ENCODE data around the gene LRRC59.
A peak's percentile ranks its signal among the peaks of the same experiment; 100 is the strongest.
"Not testable (repeated sequence)": the region's sequence is repeated elsewhere in the genome, so short reads cannot be mapped to it uniquely, and the experiment has no call there.

The LRRC59 gene

DNA sequence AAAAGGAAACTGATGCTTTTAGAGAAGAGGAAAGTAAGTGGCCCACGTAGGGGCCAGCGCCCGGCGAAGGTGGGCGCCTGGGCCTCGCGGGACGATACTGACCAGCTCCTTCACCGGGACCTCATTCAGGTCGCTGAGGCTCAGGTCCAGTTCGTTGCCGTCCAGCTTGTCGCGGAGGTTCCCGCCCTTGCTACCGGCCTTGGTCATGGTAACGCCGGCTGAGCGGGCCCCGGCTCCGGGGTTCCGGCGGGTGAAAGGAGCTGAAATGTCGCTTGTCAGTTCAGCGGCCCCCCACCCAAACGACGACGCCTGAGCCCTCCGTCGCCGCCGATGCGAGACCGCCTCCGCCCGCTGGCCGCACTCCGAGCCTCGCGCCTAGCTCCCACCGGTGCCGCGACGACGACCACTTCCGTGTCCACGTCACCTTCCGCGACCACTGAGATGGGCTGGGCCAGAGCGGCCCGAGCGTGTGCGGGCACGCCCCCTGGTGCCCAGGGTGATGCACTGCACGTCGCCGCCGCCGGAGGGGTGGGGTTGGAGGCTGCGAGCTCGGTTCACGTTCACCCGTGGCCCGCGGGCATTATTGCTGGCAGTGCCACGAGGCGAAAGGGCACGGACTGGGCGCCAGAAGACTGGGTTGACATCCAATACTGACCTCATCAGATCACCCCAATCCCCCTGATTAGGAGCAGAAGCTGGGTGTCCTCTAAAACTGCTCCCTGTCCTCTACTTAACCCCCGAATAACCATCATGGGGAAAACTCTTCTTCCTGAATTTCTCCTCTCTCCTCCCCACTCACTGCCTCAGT is at the start of gene LRRC59:
Gene LRRC59 (minus strand): TSS at position 413 of the 808 bp plus-strand sequence. CDS start 206 bp downstream, at position 207.
- DNase-seq (ENCODE audit: low read depth) = peak; percentile 90

DNA sequence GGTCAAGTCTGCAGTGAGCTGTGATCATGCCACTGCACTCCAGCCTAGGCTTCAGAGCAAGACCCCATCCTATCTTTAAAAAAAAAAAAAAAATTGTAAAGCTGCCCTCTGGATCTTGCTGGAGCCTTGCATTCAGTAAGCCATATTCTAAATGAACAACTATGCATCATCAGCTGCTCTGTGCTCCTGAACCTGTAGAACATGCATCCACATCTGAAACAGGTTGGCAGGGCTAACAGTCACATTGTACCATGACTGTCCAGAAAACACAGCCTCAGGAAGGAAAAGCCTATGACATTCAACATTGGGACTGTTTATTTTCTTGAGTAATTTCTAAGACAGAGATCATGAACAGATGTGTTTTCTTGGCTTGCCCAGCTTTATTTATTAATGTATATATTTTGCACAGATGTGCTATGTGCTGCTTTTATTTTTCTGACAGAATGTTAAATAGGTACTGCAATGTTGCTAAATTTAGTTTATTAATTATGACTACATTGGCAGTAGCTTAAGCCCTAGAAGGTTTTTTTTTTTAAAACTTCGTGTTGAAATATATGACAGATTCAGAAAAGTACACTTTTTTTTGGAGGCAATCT is 48.5 kb upstream of the LRRC59 start:
- no peak for DNase-seq (ENCODE audit: low read depth)

DNA sequence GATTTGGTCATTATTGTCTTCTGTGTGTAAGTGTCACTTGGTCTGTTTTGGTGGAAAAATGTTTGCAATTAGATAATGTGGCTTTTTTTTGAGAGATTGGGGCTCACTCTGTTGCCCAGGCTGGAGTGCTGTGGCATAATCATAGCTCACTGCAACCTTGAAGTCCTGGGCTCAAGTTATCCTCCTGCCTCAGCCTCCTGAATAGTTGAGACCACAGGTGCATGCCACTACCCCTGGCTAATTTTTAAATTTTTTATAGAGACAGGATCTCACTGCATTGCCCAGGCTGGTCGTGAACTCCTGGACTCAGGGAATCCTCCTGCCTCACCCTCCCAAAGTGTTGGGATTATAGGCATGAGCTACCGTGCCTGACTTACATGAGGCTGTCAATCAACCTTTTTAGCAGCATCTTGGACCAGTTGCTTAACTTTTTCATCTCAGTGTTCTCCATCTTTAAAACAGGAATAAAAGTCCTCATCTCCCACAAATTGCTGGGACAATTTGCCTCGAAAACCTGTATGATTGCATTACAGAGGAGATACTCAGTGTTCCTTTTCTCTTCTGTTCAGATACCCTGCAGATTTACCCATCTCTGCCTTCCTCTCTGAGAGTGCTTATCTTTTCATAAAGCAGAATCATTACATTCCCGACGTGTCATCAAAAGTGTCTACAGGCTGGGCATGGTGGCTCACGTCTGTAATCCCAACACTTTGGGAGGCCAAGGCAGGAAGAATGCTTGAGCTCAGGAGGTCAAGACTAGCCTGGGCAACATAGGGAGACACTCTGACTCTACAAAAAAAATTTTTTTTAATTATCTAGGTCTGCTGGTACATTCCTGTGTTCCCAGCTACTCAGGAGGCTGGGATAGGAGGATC is 47.8 kb upstream of the LRRC59 start:
- DNase-seq (ENCODE audit: low read depth) = no peak

DNA sequence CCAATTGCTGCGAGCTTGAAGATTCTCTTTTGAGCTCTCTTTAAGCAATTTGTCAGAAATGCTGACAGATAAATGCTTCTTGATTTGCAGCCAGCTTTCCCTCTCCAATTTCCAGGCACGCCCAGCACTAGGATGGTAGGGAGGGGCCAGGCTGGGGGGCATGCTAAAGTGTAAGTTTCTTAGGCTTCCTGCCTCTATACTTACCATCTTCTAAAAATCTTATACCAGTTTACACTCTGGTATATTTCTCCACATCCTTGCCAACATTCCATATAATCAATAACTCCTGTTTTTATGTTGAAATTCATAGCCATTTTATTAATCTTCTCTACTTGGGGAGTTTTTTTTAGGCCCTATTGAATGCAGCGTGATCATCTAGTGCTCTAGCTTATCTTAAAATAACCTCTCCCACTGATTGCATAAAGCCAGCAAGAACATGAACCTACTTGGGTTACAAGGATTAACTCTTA is 46.2 kb upstream of the LRRC59 start:
- no peak for DNase-seq (ENCODE audit: low read depth)

DNA sequence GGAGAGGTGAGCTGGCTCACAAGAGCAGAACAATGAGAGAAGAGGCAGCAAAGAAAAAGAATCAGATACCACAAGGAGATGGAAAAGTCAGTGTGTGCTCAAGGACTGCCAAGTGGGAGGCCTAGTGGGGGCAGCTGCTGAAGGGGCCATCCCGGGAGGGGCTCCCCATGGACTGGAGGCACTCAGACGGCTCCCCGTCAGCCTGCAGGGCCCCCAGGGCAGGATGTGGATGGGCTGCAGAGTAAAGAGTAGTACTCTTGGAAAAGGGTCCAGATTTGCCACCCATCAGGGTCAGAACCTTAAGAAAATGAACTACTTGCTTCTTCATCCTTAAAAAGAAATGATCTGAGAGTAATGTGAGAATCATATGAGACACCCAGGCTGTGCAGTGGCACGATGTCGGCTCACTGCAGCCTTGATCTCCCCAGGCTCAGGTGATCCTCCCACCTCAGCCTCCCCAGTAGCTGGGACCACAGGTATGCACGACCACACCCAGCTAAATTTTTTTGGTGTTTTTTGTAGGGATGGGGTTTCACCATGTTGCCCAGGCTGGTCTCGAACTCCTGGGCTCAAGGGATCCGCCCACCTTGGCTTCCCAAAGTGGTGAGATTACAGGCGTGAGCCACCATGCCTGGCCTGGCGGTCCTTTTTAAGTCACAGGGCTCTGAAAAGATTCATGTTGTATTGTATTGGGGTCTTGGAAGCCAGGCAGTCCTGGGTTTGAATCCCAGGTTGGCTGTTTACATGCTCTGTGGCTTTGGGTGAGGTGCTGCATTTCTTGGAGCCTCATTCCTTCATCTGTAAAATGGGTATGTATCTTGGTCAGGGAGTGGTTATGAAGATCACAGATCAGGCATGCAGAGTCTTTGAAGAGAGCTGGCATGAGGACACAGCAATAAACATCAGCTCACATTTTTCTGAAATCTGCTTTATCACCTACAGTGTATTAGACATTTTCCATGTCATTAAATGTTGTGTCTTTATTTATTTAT is 43.8 kb upstream of the LRRC59 start:
- no peak for DNase-seq (ENCODE audit: low read depth)

DNA sequence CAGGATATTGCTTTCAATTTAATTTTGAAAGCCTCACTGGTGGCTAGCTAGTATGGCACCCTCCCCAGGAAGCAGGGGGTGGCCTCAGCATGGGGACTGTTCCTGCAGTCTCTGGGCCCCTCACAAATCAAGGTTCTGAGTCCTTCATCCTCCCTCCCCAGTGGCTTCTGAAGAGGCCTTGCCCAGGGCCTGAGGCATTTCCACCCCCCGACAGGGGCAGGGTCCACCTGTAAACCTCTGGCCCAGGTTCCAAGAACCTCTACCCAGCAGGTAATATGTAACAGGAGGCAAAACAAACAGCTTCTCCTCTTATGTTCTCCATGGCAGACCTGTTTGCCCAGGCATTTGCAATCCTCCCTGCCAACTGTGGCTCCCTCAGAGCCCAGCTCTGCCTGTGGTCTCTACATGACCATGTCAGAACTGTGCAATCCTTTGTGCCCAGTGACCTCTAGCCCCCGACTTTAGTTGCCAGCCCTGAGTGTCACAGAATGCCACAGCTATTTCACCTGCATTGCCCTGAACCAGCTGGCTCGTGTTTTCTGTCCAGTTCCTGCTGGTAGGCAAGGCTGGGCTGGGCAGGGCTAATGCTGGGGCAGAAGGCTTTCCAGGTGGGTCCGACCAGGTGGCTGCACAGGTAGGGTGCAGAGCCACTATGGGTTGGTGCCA is 43.0 kb upstream of the LRRC59 start:
- no peak for DNase-seq (ENCODE audit: low read depth)

DNA sequence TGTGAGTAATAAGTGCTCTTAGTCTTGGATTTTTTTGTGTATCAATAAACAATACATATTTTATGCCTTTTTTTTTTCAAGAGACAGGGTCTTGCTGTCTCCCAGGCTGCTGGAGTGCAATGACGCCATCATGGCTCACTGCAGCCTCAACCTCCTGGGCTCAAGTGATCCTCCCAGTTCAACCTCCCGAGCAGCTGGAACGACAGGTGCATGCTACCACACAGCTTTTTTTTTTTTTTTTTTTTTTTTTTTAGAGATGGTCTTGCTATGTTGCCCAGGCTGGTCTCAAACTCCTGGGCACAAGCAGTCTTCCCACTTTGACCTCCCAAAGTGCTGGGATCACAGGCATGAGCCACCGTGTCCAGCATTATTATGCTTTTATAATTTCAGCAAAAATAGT is 41.7 kb upstream of the LRRC59 start:
- no peak for DNase-seq (ENCODE audit: low read depth)

DNA sequence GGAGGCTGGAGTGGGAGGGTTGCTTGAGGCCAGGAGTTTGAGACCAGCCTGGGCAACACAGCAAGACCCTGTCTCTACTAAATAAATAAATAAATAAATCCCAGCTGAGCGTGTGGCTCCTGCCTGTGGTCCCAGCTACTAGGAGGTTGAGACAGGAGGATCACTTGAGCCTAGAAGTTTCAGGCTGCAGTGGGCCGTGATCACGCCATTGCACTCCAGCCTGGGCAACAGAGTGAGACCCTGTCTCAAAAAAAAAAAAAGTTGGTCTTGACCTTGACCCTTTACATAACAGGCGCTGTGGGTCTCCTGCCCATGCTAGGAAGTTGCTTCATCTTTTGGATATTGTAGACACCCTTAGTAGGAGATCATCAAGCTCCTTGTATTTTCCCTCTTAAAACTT is 40.1 kb upstream of the LRRC59 start:
- no peak for DNase-seq (ENCODE audit: low read depth)

DNA sequence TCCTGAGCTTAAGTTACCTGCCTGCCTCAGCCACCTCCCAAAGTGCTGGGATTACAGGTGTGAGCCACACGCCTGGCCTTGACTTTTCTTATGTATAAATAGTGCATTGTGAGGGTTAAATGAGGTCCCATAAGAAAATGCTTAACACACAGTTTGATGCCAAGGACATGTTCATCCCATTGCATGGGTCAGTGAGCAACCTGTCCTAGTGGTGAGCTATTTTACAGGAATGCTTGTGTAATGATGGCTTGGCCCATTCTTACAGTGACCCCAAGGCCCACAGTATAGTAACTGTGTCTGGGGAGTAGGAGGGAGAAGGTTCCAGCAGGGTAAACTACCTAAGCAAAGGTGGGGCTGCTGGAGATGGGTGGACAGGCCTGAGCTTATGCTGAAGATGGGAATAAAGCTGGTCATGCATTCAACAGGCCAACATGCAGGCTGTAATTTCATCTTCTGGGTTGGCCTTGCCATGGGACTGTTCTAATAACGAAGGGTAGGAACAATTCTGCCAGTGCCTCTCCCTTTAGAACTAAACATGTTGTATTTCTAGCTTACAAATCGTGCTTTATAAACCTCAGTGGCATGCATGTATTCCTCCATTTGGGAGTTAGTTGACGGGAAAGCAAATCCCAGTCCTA is 34.9 kb upstream of the LRRC59 start:
- DNase-seq (ENCODE audit: low read depth) = no peak

DNA sequence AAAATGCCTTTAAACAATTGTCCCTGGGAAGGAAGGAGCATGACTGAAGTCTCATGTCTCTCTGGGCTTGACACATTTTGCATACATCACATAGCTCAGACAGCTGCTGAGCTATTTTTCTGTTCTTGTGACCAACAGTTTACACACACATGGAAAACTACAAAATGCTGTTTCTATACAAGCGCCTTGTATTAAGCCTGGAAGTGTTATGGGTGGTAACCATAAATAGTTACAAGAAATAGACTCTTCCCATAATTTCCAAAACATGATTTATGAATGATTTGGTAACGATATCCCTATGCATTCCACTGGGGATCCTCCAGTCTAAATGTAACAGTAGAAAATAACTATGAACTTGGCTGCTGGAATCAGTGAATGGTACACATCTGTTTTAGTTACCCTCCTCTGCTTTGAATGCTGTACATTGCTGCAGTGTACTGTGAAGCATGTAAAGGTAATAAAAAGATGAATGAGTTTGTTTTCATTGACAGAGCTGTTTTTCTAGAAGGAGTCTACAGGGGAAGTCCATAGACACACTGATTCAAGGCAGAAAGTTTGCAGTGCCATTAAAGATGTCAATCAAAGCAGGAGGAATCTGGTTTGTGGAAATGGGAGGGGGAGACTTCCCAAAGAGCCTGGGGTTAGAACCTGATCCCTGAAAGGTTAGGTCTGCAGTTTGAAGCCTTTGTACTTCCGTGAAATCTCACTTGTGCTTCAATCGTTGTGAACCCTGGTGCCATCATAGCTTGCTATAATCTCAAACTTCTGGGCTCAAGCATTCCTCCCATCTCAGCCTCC is 33.7 kb upstream of the LRRC59 start:
- DNase-seq (ENCODE audit: low read depth) = no peak

DNA sequence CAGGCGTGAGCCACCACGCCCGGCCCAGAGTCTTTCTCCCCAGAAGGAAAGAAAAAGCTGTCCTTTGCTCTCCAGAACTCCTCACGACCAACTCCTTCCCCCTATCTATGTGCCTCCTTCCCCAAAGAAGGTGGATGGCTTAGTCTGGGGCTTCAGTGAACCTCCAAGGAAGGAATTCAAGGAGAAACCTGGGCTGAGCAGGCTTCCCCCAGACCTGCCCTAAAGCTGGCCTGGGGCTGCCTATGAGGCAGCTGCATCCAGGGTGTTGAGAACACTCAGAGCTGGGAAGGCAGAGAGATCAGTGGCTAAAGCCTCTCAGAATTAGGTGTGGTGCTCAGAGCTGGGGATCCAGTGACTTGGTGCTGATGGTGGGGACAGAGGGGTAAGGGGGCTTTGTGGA is 32.5 kb upstream of the LRRC59 start:
- DNase-seq (ENCODE audit: low read depth) = no peak

DNA sequence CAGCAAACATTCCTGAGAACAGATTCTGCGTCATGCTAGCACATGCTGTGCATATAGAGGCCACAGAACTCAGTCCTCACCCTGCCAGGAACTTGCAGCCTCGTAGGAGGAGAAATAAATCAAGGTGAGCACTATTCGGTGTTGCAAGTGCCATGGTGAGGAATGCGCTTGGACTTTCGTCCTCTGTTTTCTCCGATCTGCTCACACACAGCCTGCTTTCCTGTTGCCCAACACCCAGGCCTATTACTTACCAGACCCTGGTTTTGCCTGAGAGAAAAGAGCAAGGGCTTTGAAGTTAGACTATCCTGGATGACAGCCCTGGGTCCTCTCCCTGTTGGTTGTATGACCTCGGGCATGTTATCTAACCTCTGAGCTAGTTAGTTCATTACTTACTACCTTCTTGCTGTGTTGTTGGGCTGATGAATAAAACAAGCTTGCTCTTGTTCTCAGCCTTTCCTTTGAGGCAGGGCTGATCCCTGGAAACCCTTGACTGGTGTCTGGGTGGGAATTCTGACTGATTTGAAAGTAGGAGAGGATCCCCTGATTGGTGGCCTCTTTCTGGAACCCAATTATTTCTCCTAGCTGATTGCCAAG is 31.6 kb upstream of the LRRC59 start:
- no peak for DNase-seq (ENCODE audit: low read depth)

DNA sequence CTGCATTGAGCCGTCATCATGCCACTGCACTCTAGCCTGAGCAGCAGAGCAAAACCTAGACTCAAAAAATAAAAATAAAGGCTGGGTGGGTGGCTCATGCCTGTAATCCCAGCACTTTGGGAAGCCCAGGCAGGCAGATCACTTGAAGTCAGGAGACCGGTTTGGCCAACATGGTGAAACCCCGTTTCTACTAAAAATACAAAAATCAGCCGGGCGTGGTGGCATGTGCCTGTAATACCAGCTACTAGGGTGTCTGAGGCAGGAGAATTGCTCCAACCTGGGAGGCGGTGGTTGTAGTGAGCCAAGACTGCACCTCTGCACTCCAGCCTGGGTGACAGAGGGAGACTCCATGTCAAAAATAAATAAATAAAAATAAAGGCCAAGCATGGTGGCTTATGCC is 30.8 kb upstream of the LRRC59 start:
- not testable (repeated sequence) for DNase-seq (ENCODE audit: low read depth)

DNA sequence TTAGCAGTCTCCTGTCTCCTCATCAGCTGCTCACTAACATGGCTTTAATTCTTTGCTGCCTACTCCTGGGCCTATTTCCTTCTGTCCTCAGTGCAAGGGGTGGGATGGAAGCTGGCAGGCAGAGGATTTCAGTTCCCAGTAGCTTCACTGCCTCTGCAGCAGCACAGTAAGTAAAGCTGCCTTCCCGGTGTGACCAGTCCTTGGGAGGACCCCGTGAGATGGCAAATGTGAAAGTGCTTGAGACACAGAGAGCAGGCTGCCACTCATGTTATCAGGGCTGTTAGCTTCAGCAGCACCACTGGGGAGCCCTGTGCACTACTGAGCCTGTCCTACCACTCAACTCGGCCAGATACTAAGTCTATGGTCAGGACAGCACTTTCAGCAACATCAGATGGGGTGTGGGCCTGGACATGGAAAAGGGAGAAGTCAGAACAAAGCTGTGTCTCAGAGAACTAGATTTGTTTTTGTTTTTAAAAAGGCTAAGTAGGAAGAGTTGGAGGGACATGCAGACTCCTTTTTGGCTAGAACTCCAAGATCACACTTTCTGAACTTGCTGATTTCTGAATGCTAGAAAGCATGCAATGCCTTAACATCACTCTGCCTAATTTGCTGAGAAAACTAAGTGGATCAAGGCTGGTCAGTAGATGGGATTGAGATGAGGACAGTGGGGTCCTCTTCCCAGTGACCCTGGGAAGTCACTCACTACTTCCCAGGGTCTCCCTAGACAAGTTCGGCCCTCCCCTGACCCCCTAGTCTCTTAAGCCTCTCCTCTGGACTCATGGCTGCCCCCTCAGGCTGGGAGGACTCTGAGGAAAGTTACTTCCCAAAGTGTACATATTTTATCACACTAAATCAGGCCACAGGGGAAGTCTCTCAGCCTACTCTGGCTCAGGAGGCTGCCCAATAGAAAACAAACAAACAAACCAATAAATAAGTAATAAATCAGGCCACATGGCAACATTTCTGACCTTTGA is 29.8 kb upstream of the LRRC59 start:
- DNase-seq (ENCODE audit: low read depth) = no peak

DNA sequence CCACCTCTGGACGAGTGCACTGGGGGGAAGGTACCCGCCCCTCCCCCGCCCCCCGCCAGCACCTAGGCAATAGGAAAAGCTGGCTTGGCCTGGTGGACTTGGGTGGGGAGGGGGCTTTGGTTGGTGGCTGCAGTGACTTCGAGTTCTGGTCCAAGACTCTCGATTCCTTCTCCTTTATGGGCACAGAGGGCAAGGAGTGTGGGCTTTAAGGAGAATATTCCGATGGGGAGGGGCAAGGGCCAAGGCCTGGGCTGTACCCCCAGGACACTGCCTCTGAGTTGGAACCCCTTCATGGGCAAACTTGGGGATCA is 29.1 kb upstream of the LRRC59 start:
- DNase-seq (ENCODE audit: low read depth) = no peak

DNA sequence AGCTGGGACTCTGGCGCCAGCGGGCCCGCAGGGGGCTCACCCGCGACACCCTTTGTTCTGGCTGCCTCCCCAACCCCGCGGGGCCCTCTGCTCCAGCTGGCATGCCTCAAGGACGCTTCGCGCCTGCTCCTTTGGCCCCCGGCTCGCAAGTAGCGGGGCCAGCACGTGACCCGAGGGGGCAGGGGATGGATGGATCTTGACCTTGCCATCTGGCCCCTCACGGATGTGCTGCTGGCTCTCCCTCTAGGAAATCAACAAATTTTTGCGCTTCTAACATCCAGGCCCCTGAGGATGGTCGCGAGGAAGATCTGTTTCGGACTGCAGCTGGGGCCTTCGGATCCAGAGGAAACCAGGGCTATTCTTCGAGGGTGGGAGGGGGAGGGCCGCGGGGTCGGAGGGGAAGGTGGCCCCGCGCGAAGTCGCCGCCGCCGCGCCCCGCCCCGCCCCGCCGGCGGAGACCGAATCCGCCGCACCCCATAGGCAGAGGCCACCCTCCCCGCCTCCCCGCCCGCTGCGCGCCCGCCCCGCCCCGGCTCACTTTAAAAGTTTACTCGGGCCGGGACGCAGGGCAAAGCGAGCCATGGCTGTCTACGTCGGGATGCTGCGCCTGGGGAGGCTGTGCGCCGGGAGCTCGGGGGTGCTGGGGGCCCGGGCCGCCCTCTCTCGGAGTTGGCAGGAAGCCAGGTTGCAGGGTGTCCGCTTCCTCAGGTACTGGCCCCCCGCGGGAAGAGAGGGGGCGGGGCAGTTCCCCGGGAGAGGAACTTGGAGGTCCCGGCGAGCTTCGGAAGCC is 28.6 kb upstream of the LRRC59 start, which contains the start of gene ACSF2:
Gene ACSF2 (plus strand): TSS at position 537 of the 790 bp plus-strand sequence. CDS start 44 bp downstream, at position 581.
- peak; percentile 53 for DNase-seq (ENCODE audit: low read depth)
